ENCODE measurements around the gene GTF2F1. TPM values are rescaled to one million over a fixed set of nuclear protein-coding genes. Genes with fewer than 3 reads are reported as not detected.

The GTF2F1 gene
- total and polyA plus RNA-seq, 9 of the 15 experiments (the other 6 are each of a cell fraction or from before 2014, with no cell fraction given), result 4.7 to 75.4 (median 68.4) TPM

DNA sequence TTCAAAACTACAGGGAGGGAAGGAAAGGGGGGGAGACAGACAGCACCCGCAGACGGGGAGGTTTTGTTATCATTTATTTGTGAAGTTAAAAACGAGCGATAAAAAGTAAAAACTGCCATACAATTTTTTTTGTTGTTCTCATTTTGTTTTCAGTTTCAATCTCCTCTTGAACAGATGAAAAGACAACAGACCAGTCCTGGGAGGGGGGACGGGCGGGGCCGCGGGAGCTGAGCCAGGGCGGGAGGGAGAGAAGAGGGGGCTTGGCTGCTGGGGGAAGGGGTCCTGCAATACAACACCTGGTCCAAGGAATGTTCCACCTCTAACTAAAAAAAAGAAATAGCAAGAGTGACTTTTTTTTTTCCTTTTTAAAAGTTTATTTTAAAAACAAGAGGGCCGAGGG is 20.3 kb upstream of the GTF2F1 start:
- in situ Hi-C loops (cut with MboI) (no loop called here), intact Hi-C loops (cut with micrococcal nuclease) (no loop called here)
- TF ChIP-seq KLF1 (tag; IDR thresholded peaks at IDR 0.05) (no peak), BRF1 (IDR thresholded peaks at IDR 0.05; ENCODE audit: borderline replicate concordance, extremely low read depth, insufficient read length) (no peak)
- TF ChIP-seq, protein P1, sequence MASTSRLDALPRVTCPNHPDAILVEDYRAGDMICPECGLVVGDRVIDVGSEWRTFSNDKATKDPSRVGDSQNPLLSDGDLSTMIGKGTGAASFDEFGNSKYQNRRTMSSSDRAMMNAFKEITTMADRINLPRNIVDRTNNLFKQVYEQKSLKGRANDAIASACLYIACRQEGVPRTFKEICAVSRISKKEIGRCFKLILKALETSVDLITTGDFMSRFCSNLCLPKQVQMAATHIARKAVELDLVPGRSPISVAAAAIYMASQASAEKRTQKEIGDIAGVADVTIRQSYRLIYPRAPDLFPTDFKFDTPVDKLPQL (IDR thresholded peaks at IDR 0.05; ENCODE audit: extremely low read depth, insufficient read length), result no peak
- TF ChIP-seq, protein P2, sequence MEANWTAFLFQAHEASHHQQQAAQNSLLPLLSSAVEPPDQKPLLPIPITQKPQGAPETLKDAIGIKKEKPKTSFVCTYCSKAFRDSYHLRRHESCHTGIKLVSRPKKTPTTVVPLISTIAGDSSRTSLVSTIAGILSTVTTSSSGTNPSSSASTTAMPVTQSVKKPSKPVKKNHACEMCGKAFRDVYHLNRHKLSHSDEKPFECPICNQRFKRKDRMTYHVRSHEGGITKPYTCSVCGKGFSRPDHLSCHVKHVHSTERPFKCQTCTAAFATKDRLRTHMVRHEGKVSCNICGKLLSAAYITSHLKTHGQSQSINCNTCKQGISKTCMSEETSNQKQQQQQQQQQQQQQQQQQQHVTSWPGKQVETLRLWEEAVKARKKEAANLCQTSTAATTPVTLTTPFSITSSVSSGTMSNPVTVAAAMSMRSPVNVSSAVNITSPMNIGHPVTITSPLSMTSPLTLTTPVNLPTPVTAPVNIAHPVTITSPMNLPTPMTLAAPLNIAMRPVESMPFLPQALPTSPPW (CRISPR knock-in tag; IDR thresholded peaks at IDR 0.05), result 0 out of 2 replicates have a peak, but pooled peaks have one; percentile 8
- TF ChIP-seq, protein P3, sequence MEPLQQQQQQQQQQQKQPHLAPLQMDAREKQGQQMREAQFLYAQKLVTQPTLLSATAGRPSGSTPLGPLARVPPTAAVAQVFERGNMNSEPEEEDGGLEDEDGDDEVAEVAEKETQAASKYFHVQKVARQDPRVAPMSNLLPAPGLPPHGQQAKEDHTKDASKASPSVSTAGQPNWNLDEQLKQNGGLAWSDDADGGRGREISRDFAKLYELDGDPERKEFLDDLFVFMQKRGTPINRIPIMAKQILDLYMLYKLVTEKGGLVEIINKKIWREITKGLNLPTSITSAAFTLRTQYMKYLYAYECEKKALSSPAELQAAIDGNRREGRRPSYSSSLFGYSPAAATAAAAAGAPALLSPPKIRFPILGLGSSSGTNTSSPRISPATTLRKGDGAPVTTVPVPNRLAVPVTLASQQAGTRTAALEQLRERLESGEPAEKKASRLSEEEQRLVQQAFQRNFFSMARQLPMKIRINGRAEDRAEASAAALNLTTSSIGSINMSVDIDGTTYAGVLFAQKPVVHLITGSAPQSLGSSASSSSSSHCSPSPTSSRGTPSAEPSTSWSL (CRISPR knock-in tag; IDR thresholded peaks at IDR 0.05; ENCODE audit: borderline replicate concordance), result no peak
- TF ChIP-seq, protein P4, sequence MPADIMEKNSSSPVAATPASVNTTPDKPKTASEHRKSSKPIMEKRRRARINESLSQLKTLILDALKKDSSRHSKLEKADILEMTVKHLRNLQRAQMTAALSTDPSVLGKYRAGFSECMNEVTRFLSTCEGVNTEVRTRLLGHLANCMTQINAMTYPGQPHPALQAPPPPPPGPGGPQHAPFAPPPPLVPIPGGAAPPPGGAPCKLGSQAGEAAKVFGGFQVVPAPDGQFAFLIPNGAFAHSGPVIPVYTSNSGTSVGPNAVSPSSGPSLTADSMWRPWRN (IDR thresholded peaks at IDR 0.05; ENCODE audit: low read depth), result no peak
- no TSS peak for BruUV-seq (replicated peaks)
- DNase-seq (ENCODE audit: extremely low read depth in 1 of 4, low spot score in 3 of 4) (peak in 1 of 4 experiments; percentile 21), FAIRE-seq (no peak), ATAC-seq (no peak)
- no peaks in the 10 kb centered on the region for H3K9me1 ChIP-seq (ENCODE audit: control insufficient read depth, insufficient read depth, low read length)
- H3K9me3 ChIP-seq (replicated peaks; ENCODE audit: control insufficient read depth, insufficient read depth, low read depth, low read length), result no peaks in the 10 kb centered on the region
- no peak overlapping the region for H3K27ac ChIP-seq (ENCODE audit: extremely low read depth, low read depth, low read length)
- peaks cover 5% of the 10 kb centered on the region; the same call in 1 of the 2 replicates for H4K20me1 ChIP-seq (replicated peaks; ENCODE audit: control insufficient read depth, insufficient read depth, low read length)
- H3K27me3 ChIP-seq (ENCODE audit: control insufficient read depth in 2 of 2, insufficient read depth in 2 of 2, low read length in 2 of 2), result no peaks in the 10 kb centered on the region
- 69% methylated on average over 4 of the region's 10 CpGs for WGBS (ENCODE audit: insufficient coverage, low coverage, missing lambda C conversion rate)
- no peak overlapping the region for H3K4me2 ChIP-seq (ENCODE audit: insufficient read depth, low read length)
- H3K9ac ChIP-seq (ENCODE audit: insufficient read depth in 1 of 2, low read depth in 2 of 2, low read length in 2 of 2), result no peak overlapping the region
- peaks cover 0 to 46% of the 10 kb centered on the region in 2 experiments; a peak in 2 of 5 replicates for H3K4me1 ChIP-seq (replicated peaks in 1 of 2; ENCODE audit: control insufficient read depth in 2 of 2, insufficient read depth in 2 of 2, low read length in 2 of 2)
- H3K4me3 ChIP-seq, result no peak overlapping the region
- peaks cover 49% of the 10 kb centered on the region; the same call in 1 of the 3 replicates for H3K36me3 ChIP-seq (ENCODE audit: control insufficient read depth, insufficient read depth, low read length)
- no peaks in the 10 kb centered on the region for H3K79me2 ChIP-seq (ENCODE audit: control insufficient read depth, insufficient read depth, low read length)
- ChIA-PET POLR2A (no interaction called here), CTCF (ENCODE audit: low intra/inter-chr PET ratio) (interaction anchor here (0.6 kb wide), 1 partner anchor 10 kb away, joined by 3 read pairs; no protein-coding TSS in a partner anchor)
- no peak overlapping the region for H2AFZ ChIP-seq (ENCODE audit: low read depth, low read length)

Measured in K562 (cell line).